Brain microvascular endothelial cell (primary cell): ENCODE data around the gene CDH4.

ENCODE experiments used
- DNase-seq: peaks from one replicate; pipeline ENCODE4 v3.0.0-alpha.2; 2020
- H3K27ac ChIP-seq: fragments of 250-450 bp; sonication (Bioruptor Pico); 2 replicates; pipeline ENCODE4 v1.5.1; 2020; ENCODE audit warnings: mild to moderate bottlenecking, moderate library complexity
- H3K27me3 ChIP-seq: fragments of 250-450 bp; sonication (Bioruptor Pico); replicated peaks from 2 replicates; pipeline ENCODE4 v1.5.1; 2020; ENCODE audit warnings: mild to moderate bottlenecking
- H3K36me3 ChIP-seq: fragments of 250-450 bp; sonication (Bioruptor Pico); replicated peaks from 2 replicates; pipeline ENCODE4 v1.5.1; 2020; ENCODE audit warnings: mild to moderate bottlenecking
- H3K4me3 ChIP-seq: 2 replicates; pipeline ENCODE4 v1.5.1; 2011; ENCODE audit warnings: low read depth, mild to moderate bottlenecking, control low read depth, low read length, moderate library complexity
- in situ Hi-C: cut with HindIII; loops from 2 replicates; pipeline ENCODE4 v1.10.0; 2017; ENCODE audit warnings: low sequenced_read_pairs, low pct_ligation_motif_present
- TF ChIP-seq, protein P1 (sequence below): IDR thresholded peaks from 2 replicates; pipeline ENCODE4 v1.5.1; 2011; ENCODE audit warnings: low read depth, mild to moderate bottlenecking, moderate library complexity, low read length, control low read depth, inconsistent platforms; ENCODE audit errors: missing control alignments

Gene CDH4

DNA sequence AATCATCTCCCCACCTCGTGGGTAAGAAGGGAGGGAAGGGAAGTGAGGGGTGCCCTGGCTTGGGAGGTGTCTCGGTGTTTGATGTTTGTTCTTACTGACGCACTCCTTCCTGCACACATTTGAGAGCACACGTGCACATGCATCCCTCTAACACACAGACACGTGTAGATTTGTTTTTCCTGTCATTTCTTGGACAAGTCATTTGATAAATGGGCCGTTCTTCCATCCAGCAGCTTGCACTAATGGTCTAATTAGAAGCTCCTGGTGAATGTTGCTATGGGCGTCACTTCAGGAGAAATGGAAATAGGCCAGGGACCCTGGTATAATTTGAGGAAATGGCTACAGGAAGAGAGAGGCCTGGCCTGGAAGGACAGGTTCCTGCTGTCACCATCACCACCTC, 352.5 kb downstream of the CDH4 start:
- TF ChIP-seq, protein P1, sequence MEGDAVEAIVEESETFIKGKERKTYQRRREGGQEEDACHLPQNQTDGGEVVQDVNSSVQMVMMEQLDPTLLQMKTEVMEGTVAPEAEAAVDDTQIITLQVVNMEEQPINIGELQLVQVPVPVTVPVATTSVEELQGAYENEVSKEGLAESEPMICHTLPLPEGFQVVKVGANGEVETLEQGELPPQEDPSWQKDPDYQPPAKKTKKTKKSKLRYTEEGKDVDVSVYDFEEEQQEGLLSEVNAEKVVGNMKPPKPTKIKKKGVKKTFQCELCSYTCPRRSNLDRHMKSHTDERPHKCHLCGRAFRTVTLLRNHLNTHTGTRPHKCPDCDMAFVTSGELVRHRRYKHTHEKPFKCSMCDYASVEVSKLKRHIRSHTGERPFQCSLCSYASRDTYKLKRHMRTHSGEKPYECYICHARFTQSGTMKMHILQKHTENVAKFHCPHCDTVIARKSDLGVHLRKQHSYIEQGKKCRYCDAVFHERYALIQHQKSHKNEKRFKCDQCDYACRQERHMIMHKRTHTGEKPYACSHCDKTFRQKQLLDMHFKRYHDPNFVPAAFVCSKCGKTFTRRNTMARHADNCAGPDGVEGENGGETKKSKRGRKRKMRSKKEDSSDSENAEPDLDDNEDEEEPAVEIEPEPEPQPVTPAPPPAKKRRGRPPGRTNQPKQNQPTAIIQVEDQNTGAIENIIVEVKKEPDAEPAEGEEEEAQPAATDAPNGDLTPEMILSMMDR = no peak
- Histone ChIP-seq H3K36me3 (no peaks in the 10 kb centered on the region), H3K27ac (no peak overlapping the region), H3K27me3 (no peaks in the 10 kb centered on the region), H3K4me3 (no peak overlapping the region)
- no peak for DNase-seq
- in situ Hi-C loops = no loop called here

DNA sequence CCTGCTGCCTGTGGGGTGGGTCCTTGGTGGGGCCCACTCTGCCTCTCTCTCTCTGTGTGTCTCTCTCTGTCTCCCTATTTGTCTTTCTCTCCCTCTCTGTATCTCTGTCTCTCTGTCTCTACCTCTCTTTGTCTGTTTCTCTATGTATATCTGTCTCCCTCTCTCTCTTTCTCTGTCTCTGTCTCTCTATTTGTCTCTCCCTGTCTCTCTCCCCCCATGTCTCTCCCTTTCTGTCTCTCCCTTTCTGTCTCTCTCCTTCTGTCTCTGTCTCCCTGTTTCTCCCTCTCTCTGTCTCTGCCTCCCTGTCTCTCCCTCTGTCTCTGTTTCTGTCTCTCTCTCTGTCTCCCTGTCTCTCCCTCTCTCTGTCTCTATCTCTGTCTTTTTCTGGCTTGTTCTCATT, 353.2 kb downstream of the CDH4 start:
- H3K36me3 ChIP-seq = no peaks in the 10 kb centered on the region
- no peaks in the 10 kb centered on the region for H3K27me3 ChIP-seq
- H3K4me3 ChIP-seq = no peak overlapping the region
- TF ChIP-seq, protein P1 = no peak
- no peak overlapping the region for H3K27ac ChIP-seq
- in situ Hi-C loops = no loop called here
- no peak for DNase-seq

DNA sequence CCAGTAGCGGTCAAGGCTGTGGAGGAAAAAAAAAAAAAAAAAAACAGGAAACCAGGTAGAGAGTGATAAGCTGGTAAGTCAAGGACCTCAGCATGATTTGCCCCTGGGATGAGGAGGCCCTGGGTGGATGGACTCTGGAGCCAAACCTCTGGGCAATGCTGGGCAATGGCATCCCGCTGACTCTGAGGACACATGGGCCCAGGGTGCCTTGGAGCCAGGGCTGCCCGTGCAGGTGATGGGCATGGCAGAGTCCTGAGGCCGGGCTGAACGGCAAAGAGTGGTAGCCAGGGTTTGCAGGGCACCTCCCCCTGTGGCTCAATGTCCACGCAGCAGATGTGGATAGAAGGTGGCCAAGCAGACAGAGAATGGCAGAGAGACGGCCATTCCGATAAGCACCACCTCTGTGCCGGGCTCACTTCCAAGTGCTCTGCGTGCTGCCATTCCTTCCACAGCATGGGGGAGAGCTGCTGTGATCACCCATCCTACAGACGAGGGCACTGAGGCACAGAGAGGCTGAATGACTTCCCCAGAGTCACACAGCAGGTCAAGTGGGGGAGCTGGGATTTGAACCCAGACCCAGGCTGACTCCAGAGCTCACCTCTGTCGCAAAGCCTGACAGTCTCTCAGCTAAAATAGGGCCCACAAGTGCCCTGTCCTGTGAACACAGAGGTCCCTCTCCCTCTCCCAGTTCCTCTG, 353.9 kb downstream of the CDH4 start:
- no peaks in the 10 kb centered on the region for H3K27me3 ChIP-seq
- TF ChIP-seq, protein P1 = no peak
- H3K27ac ChIP-seq = no peak overlapping the region
- no peak overlapping the region for H3K4me3 ChIP-seq
- in situ Hi-C loops = no loop called here
- H3K36me3 ChIP-seq = no peaks in the 10 kb centered on the region
- no peak for DNase-seq

DNA sequence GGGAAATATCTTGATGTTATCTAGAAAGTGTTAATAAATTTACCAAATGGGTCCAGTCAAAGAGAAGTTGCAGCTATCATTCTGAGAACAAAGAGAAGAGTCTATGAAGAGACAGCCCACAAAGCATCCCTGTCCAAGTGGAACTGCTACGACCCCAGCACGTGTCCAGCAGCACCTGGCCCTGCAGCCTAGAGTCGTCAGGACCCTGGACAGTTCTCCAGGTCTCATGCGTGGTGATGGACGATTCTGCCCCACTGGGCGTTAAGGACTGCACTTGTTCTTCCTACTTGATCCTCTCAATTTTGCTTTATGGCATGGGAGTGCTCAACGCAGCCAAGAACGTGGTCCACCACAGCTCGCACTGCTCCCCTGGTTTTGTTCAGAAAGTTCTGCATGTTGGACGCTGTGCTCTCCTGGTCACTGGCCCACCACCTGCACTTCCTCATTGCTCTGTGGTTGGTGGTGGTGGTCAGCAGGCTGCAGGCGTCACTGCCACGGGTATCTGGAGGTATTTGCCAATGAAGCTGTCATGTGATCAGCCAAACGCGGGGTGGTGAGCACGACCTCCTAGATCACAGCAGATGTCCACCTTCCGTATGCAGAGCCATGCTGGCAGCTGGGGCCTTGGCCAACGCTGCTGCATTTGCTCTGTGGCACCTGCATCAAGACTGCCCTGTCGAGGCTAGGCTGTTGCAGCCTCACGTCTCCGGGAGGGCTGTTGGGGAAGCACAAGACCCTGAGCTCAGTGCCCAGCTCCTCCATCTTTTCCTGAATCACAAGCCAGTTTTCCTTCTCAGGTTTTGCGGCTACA, 356.4 kb downstream of the CDH4 start:
- Histone ChIP-seq H3K4me3 (no peak overlapping the region), H3K27ac (no peak overlapping the region), H3K36me3 (no peaks in the 10 kb centered on the region), H3K27me3 (no peaks in the 10 kb centered on the region)
- no peak for DNase-seq
- TF ChIP-seq, protein P1 = no peak
- in situ Hi-C loops = no loop called here

DNA sequence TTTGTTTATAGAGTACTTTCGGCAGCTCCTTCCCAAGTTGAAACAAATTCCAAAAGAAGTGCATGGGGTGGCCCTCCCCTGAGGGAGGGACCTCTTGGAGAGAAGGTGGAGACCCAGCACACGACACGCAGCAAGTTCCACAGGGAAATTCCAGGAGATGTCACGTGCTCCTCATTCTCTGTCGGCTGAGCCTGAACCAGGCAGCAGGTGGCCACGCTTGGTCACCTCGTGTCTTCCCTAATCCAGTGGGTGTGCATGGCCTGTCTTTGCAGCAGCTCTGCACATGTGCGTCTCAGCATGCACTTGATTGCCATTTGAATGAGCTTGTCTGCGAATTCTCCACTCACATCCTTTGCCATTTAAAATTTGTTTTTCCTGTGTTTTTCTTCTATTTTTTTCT, 357.4 kb downstream of the CDH4 start:
- DNase-seq = no peak
- in situ Hi-C loops = no loop called here
- TF ChIP-seq, protein P1 = no peak
- no peak overlapping the region for H3K4me3 ChIP-seq
- no peak overlapping the region for H3K27ac ChIP-seq
- H3K36me3 ChIP-seq = no peaks in the 10 kb centered on the region
- H3K27me3 ChIP-seq = no peaks in the 10 kb centered on the region
